ENCODE data around the gene SCARB1.

- TF ChIP-seq EZH2 (IDR thresholded peaks at IDR 0.05; ENCODE audit: borderline replicate concordance) (no peak), CTCF (IDR thresholded peaks at IDR 0.05; ENCODE audit: poor library complexity) (no peak)
These were observed 30.8 kb downstream of the SCARB1 start for GRCh38 chr12:124832856-124833255.
